ENCODE results near the gene NT5C3B.
"Not testable (repeated sequence)": the region's sequence is repeated elsewhere in the genome, so short reads cannot be mapped to it uniquely, and the experiment has no call there.

The NT5C3B gene

GRCh38 chr17:41784207-41784744 is 51.8 kb downstream of the NT5C3B start:
- peak; percentile 66 for DNase-seq (ENCODE audit: low spot score)

- DNase-seq (ENCODE audit: low spot score) = no peak
Observed at GRCh38 chr17:41782142-41782541, 53.9 kb downstream of the NT5C3B start.

GRCh38 chr17:41781404-41782110 is 54.5 kb downstream of the NT5C3B start:
- no peak for DNase-seq (ENCODE audit: low spot score)

GRCh38 chr17:41779954-41780353 is 56.1 kb downstream of the NT5C3B start:
- no peak for DNase-seq (ENCODE audit: low spot score)

GRCh38 chr17:41777574-41778188 is 58.4 kb downstream of the NT5C3B start:
- DNase-seq (ENCODE audit: low spot score) = no peak

GRCh38 chr17:41777157-41777573 is 58.9 kb downstream of the NT5C3B start:
- DNase-seq (ENCODE audit: low spot score) = no peak

GRCh38 chr17:41776262-41776900 is 59.7 kb downstream of the NT5C3B start:
- DNase-seq (ENCODE audit: low spot score) = not testable (repeated sequence)

- DNase-seq (ENCODE audit: low spot score) = peak; percentile 68
Observed at GRCh38 chr17:41775394-41776226, 60.4 kb downstream of the NT5C3B start.
